Suprapubic skin (tissue), 4 donors: ENCODE results near the gene SLC16A12.

Source experiments
- CTCF ChIP-seq, 2 donors: fragments of 200-600 bp in 1 of 2; fragments of 450-650 bp in 1 of 2; sonication (generic) in 1 of 2; IDR thresholded peaks; one replicate each; pipeline ENCODE4 v1.5.1; 2016 to 2019; ENCODE audit warnings: antibody characterized with exemption in 2 of 2, mild to moderate bottlenecking in 1 of 2, moderate library complexity in 1 of 2
- POLR2A ChIP-seq, 2 donors: fragments of 450-650 bp; IDR thresholded peaks; one replicate each; pipeline ENCODE4 v1.6.1; 2017; ENCODE audit warnings: antibody characterized with exemption in 2 of 2, mild to moderate bottlenecking in 2 of 2, moderate library complexity in 2 of 2
- POLR2AphosphoS5 ChIP-seq, 3 donors: sonication (generic); formaldehyde crosslinking; IDR thresholded peaks; one replicate each; pipeline ENCODE4 v1.6.1; 2017; ENCODE audit warnings: antibody characterized with exemption in 3 of 3

GRCh38 chr10:89414879-89415821, 120.2 kb downstream of the SLC16A12 start:
- TF ChIP-seq CTCF (IDR thresholded peaks at IDR 0.05): no peak
- TF ChIP-seq POLR2AphosphoS5 (IDR thresholded peaks at IDR 0.05): no peak
- no peak for TF ChIP-seq POLR2A (IDR thresholded peaks at IDR 0.05)
